Activated CD4-positive, CD25-positive, alpha-beta regulatory T cell treated with anti-CD3 and anti-CD28 coated beads, Interleukin-2, amount 50 U/mL, for 24 hours (primary cell): ENCODE data around the gene DACH1.

Experiments used
- ATAC-seq, 2 donors: fragments of 150-1000 bp; cut with Tn5 transposase; one replicate each; pipeline ENCODE4 v1.10.0; 2021; ENCODE audit warnings: mild to moderate bottlenecking in 1 of 2, moderate library complexity in 1 of 2

Gene DACH1

DNA sequence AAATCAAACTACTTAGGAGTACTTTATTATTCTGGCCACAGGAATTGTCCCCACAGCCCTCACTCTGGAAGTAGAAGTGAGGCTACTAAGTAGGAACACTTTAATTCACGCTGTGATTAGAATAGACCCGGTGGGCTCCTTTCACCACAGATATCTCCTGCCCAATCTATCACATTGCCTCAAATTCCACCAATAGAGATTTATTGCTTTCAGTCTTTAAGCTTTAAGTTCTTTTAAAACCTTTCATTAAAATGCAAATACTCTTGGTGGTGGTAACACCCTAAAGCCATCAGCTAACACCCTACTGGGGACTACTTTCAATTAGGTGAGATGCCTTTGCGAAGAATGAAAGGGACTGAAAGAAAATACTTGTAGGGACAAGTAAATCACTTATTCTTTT, 181.9 kb downstream of the DACH1 start:
- ATAC-seq = no peak

- ATAC-seq = no peak
Measured at GRCh38 chr13:71681901-71682613, 184.9 kb downstream of the DACH1 start.

DNA sequence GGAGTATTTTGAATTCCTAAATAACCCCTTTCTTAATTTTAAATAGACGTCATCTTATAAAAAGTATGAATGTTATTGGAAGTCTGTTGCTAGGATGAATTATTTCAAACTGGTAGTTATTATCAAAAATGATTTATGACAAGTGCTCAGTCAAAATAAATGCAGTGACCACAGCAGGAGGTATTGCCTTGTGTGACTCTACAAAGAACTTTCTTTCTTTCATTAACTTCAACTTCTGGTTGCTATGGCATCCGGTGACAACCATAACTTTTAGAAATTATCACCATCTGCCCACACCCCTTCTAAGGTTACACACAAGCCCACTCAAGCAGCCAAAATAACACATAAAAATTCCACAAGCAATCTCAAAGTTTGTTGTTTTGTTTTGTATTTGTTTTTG, 189.9 kb downstream of the DACH1 start:
- no peak for ATAC-seq

DNA sequence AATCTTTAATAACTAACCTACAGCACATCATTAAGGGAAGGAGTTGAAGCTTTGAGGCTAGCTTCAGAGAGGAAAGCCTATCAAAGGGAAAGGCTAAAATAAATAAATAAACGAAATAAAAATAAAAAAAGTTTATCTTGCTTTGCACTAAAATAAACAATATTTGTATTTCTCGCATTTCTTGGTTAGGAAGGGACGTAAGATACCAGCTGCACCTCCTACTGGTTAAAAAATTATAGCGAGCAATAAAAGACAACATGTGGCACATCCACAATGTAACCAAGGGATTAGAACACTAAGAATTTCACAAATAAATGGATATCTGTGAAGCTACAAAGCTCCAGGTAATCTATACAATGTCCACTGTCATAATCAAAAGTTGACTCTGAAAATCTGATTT, 194.5 kb downstream of the DACH1 start:
- no peak for ATAC-seq

DNA sequence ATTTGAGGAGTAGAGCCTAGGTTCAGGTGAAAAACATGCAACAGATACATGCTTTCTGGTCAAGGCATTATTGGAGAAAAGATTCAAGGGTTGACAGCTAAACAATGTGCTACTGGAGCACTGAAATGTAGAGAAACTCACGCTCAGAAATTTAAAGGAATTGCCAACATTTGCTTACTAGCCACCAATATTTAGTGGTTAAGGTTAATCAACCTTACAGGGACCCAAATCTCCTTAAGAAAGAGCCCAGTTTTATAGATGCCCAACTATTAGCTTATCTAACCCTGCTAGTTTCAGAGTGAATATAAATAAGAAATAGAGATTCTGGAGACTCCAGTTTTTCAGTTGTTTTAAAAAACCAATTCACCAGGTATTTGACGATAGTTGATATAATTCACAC, 203.6 kb downstream of the DACH1 start:
- ATAC-seq = no peak

DNA sequence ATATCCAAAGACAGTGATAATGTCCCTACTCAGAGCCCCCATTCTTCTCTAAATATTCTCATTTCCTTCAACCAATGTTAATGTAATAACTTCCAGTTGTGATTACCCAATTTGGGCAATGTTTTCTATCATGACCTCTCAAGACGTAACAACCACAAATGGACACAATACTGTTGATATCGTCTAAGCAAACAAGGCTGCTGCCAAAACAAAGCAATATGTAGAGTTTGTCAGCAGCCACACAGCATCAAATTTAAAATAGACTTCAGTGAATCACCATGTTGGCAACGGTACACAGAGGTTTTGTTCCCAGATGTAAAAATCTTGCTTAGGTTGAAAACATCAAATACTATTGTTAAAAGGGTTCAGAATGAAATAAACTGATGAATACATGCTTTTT, 205.1 kb downstream of the DACH1 start:
- no peak for ATAC-seq

- ATAC-seq = no peak
Measured at GRCh38 chr13:71659404-71659803, 207.6 kb downstream of the DACH1 start.

DNA sequence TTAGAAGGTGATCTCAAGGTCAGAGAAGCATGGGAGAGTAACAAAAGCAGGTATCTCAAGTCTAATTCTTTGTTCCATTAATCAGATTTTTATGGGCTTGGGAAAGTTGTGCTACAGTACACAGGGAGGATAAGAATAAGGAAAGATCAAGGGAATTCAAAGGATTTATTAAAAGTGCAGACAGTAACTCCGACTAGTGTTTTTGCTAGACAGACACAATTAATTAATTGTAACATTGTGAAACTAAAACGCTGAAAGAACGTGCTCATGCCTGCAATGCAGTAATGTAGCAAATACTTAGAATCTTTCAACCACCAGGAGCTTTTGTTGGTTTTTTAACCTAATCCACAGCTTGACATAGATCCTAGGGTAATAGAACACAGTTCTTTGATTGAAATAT, 221.5 kb downstream of the DACH1 start:
- no peak for ATAC-seq

DNA sequence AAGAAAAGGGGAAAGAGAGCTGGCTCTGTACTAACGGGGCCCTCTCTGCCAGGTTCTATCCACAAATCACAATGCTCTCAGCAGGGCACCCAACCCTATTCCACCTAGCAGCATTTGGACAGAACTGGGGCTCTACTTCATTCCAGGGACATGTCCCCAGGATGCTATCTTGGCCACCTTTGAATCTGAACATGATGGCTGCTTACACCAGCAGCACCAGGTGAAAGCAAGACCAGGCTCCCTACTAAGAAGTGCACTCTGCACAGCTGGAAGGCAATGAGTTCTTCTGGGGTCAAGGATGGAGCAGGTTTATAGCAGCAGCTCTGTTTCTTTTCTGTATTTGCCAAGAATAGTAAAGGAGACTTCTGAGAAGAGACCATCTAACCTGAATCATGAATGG, 222.4 kb downstream of the DACH1 start:
- ATAC-seq = no peak

- ATAC-seq = no peak
Measured at GRCh38 chr13:71643448-71643860, 223.6 kb downstream of the DACH1 start.

DNA sequence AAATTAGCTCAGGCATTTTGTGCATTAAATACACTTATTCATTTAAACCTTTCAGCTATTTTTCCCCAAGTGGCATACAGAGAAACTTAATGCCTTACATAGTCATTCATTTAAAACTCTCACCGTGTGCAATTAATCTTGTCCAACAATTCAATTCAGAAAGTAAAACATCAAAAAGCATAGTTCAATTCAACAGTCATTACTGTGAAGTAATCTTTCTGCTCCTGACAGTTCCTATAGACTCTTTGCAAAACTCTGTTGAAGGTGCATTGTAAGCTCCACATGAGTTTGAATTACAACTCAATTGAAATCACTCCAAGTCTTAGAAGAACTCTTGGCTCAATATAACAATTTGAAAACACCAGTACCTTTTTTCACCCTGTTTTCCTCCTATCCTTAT, 228.3 kb downstream of the DACH1 start:
- ATAC-seq = no peak

DNA sequence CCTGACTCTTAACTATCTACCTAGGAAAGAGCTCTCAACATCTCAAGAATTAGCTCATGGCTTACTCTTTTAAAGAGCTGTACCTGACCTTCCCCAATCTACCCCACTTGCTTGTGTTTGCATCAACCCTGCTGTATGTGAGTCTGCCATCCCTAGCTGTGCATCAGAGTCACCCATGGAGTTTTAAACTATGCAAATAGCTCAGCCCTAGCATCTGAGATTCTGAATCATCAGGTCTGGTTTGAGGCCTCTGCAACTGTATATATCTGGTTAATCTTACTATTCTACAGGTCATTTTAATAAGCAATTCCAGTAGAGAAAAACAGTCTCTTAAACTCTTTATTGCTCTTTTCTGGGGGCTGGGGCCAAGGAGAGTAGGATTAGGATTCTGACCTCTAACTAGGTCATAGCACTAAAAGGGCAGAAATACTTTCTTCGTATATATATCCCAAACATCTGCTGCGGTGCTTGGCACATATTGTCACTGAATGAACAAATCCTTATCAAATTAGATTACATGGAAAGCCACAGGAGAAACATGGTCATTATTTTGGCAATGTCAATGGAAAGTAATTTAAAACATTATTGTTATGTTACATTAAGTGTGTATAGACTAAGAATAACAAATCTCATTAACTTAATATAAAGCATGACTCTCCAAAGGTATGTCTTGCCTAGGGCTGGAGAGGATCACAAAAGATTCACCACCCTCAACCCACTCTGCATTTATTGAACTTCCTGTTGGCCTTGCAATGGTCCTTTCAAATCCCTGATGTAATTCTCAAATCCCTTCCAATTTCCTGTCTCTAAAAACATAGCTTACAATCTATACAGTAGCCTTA, 232.2 kb downstream of the DACH1 start:
- ATAC-seq = no peak

DNA sequence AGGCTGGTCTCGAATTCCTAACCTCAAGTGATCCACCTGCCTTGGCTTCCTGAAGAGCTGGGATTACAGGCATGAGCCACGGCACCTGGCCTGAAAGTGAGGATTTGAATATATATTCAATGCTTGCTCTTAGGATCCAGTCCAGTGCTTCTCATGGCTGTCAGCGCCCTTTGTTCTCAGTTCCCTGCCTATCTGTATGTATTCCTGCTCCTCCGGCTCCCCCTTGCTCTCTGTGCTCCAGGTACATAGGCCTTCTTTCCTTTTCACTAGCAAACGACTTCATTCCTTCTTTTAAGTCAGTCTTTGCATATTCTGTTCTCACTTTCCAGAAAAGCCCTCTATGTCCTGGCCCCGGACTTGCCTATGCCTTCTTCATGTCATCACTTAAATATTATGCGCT, 232.8 kb downstream of the DACH1 start:
- no peak for ATAC-seq

DNA sequence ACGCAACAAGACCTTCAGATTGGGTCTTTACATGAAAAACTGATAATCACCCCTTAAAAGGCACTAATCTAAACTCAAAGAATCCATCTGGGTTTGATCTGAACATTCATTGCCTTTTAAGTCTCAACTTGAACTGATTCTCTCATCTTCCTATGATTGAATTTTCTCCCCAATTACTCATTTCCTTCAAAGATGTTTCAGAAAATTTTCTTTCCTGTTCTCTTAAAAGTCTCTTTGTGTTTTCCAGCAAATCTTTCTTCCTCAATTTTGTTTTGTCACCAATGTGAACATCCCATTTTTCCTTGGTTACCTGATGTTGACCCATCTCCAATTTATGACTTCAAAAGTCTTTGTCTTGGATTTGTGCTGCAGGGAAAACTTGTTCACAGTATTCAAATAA, 234.3 kb downstream of the DACH1 start:
- no peak for ATAC-seq

DNA sequence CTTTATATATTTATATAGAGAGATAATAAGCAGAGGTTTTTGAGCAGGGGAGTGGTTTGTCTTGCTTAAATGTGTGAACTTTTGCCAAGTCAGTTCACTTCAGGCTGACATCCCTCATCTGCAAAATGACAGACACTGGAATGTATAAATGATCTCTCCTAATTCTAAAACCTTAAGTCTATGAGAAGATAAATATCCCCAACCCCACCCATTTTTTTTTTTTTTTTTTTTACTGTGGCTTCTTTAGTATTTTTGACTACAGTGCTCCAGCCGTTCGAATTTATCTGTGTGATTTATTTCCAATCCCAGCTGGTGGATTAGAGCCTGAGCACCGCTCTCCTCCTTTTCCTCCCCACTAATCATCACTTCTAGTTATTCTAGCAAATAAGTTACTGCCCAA, 234.8 kb downstream of the DACH1 start:
- no peak for ATAC-seq

DNA sequence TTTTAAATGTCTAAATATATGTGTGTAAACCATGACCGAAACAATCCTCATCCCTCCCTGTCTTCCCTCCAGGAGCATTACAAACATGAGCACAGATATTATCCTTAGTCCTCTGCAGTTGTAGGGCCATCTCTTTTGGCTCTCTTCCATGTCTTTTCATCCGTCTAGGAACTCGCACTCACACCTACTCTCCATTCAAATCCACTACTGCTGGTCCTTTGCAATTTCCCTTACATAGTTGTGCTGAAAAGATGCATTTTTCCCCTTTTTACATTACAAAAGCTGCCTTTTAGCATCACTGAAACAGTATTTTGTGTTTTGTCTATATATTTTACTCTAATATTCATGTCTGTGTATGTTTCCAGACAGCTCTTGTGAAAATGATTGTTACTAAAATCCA, 237.8 kb downstream of the DACH1 start:
- no peak for ATAC-seq

DNA sequence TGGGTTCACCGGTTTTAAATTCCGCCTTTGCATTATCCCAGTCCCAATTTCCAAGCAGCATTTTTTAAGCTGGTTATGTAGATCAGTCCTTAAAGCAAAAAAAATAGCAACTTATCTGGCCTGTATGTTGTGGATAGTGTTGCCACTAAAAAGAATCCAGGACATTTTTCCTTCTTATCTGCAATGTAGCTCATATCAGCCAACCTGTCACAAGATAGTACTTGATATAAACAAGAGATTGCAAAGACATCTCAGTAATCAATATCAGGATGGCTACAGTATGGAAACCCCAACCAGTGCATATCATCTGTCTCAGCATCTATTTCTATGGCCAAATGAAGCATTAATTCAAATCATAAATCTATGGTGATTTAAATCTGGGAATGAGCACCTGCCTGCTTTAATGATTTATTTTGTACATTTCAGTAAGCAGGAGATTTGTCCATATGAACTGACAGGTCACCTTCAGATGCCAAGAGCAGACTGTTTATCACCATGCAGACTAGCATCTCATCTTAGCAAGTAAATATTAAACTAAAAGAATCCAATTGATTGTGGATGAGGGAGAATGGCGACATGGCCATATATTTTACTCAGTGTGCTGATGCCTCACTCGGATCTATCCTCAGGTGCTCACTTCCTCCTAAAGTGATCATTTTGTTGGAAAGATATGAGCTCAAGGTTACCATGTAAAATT, 240.4 kb downstream of the DACH1 start:
- ATAC-seq = no peak

GRCh38 chr13:71625694-71626093, 241.3 kb downstream of the DACH1 start:
- no peak for ATAC-seq

DNA sequence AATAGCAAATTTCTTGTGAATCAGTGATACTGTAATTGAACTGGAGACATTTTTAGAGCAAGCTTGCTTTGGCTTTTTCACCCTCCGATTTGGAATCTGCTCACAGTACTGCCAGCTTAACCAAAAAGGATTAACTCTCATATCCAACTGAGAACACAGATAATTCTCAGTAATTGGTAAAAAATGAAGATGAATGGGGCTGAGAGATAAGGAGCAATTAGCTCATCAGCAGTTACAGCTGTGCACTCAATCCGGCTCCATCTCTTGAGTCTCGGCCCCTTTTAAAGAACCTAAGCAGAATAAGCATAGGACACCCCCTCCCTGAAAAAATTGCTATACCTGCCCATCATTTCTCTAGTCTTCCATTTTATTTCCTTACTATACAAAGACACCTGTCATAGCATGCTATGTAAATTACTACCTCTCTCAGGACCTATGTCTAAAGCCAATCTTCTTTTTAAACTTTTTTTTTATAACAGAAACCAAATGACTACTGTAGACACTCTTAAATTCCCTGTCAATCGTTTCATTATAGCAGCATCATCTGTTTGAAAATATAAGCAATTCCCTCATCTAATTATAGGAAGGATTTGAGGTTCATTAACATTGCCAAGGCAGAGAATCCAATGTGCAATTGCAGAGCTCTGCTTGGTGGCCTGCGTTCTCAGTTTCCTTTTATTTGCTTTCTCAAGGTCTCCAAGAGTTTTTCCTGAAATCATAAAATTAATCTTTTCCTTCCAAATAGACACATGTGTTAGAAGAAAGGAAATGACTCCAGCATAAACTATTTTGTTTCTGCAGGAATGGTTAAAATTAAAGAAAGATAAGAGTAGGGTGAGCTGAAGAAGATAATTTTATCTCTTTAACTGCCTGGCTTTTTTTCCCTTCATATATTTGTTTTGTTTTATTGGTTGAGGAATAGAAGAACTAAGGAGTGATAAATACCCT, 242.1 kb downstream of the DACH1 start:
- ATAC-seq = no peak

- no peak for ATAC-seq
Measured at GRCh38 chr13:71621174-71622124, 245.6 kb downstream of the DACH1 start.

DNA sequence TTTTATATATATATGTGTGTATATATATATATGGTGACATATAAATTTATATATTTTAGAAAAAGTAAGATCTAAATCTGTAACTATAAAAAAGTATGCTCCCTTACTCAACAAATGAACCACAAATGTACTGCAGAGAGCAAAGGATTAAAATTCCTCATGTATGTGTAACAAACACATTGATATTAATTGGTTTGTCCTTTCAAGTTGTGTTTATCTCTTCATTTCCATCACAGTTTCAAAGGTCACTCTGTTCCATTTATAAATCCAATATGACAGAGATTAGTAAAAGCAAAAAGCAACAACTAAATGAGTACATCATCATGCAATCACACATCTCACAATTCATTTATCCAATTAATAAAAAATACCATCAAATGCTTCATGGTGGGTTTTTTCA, 247.9 kb downstream of the DACH1 start:
- no peak for ATAC-seq
